Left lung (tissue), 10 donors: ENCODE data around the gene CCDC17. TPM values are rescaled to one million over a fixed set of nuclear protein-coding genes. Genes with fewer than 3 reads are reported as not detected.

Experiments used
- ATAC-seq: fragments of 200-7000 bp; cut with Tn5 transposase; one replicate; pipeline ENCODE4 v1.9.1; 2020; ENCODE audit warnings: moderate library complexity
- DNase-seq, 4 donors: peaks; one replicate each; pipeline ENCODE4 v3.0.0-alpha.2; 2013 to 2020
- H3K27ac ChIP-seq, 2 donors: fragments of 200-600 bp; sonication (generic) in 1 of 2; one replicate each; pipeline versions ENCODE4 v1.5.0 to v1.8.0; 2020 to 2021
- H3K27me3 ChIP-seq, 2 donors: fragments of 200-600 bp; sonication (generic) in 1 of 2; one replicate each; pipeline versions ENCODE4 v1.5.0 to v1.8.0; 2020 to 2021
- H3K36me3 ChIP-seq, 2 donors: fragments of 200-600 bp; sonication (generic) in 1 of 2; one replicate each; pipeline versions ENCODE4 v1.5.0 to v1.8.0; 2020 to 2021
- H3K4me1 ChIP-seq, 2 donors: fragments of 200-600 bp; one replicate each; pipeline ENCODE4 v1.8.0; 2021
- H3K4me3 ChIP-seq, 2 donors: fragments of 200-600 bp; sonication (generic) in 1 of 2; one replicate each; pipeline versions ENCODE4 v1.5.0 to v1.8.0; 2020 to 2021; ENCODE audit warnings: mild to moderate bottlenecking in 1 of 2
- H3K9me3 ChIP-seq, 2 donors: fragments of 200-600 bp; sonication (generic) in 1 of 2; one replicate each; pipeline versions ENCODE4 v1.5.0 to v1.8.0; 2020 to 2021
- CTCF ChIP-seq, 2 donors: fragments of 200-600 bp; sonication (generic) in 1 of 2; IDR thresholded peaks; one replicate each; pipeline versions ENCODE4 v1.5.0 to v1.8.0; 2021; ENCODE audit warnings: antibody characterized with exemption in 2 of 2
- intact Hi-C, 2 donors: fragments of 100-400 bp; cut with DNase I; formaldehyde crosslinking; loops; one replicate each; pipeline versions ENCODE4 v1.11.2 to v1.14.2; 2022
- polyA plus RNA-seq, 6 donors: library from polyadenylated mRNA; unstranded; fragments of 120-200 nt; gene quantifications; one replicate each; pipeline ENCODE4 v1.2.1, GENCODE V29; 2013; ENCODE audit not compliant: insufficient read length in 6 of 6
- total RNA-seq, 2 donors: library from RNA; stranded (reverse); fragmentation: NEBNext Ultra II Directional; extraction: Animal tissue kit (Norgen Biotek cat#: 25700); gene quantifications; one replicate each; pipeline ENCODE4 v1.2.1, GENCODE V29; 2021
- donor health status: DM: no; HTN: yes; CAD: no.
- donor health status: DM: no; HTN: no; CAD: no.

CCDC17 gene
- total and polyA plus RNA-seq, 8 donors, result 0.70 to 16.2 (median 6.1) TPM

- Histone ChIP-seq H3K9me3 (no peaks in the 10 kb centered on the region), H3K4me1 (peaks cover 0 to 6% of the 10 kb centered on the region in 2 donors), H3K27ac (no peak overlapping the region), H3K36me3 (peaks cover 0 to 29% of the 10 kb centered on the region in 2 donors), H3K27me3 (no peaks in the 10 kb centered on the region), H3K4me3 (no peak overlapping the region)
- DNase-seq (no peak), ATAC-seq (no peak)
- no peak for TF ChIP-seq CTCF (IDR thresholded peaks at IDR 0.05)
- intact Hi-C loops, result loop anchor here in 1 of 2 donors (10.0 kb wide), 1 partner anchor 209 kb away; no protein-coding TSS in a partner anchor
Observed at GRCh38 chr1:45573231-45573804, 50.5 kb downstream of the CCDC17 start.

- Histone ChIP-seq H3K4me3 (no peak overlapping the region), H3K9me3 (no peaks in the 10 kb centered on the region), H3K4me1 (peaks cover 0 to 4% of the 10 kb centered on the region in 2 donors), H3K27ac (no peak overlapping the region), H3K27me3 (no peaks in the 10 kb centered on the region), H3K36me3 (peaks cover 3 to 56% of the 10 kb centered on the region in 2 donors)
- ATAC-seq (no peak), DNase-seq (no peak)
- intact Hi-C loops, result loop anchor here in 1 of 2 donors (10.0 kb wide), 1 partner anchor 206 kb away; no protein-coding TSS in a partner anchor
- no peak for TF ChIP-seq CTCF (IDR thresholded peaks at IDR 0.05)
Observed at GRCh38 chr1:45570631-45571030, 53.2 kb downstream of the CCDC17 start.

Other genes starting within 250 kb of the CCDC17 start
- 1 to 10 TPM; 4.3 to 5.9 TPM for gene TESK2, start 132.9 kb downstream of the CCDC17 start, total RNA-seq
- gene TESK2, start 132.9 kb downstream of the CCDC17 start, polyA plus RNA-seq, result 10 to 100 TPM in 3 of 6 donors, 1 to 10 TPM in 3; 8.5 to 12.5 (median 10.2) TPM
- 1 to 10 TPM in 1 of 2 donors, under 1 TPM in 1; 0.50 to 2.0 TPM for gene CCDC163, start 124.0 kb downstream of the CCDC17 start, total RNA-seq
- gene CCDC163, start 124.0 kb downstream of the CCDC17 start, polyA plus RNA-seq, result 1 to 10 TPM; 1.7 to 6.4 (median 4.0) TPM
- 1 to 10 TPM; 5.8 to 5.9 TPM for gene MMACHC, start 123.8 kb downstream of the CCDC17 start, total RNA-seq
- gene MMACHC, start 123.8 kb downstream of the CCDC17 start, polyA plus RNA-seq, result 10 to 100 TPM in 4 of 6 donors, 1 to 10 TPM in 2; 8.7 to 12.7 (median 11.5) TPM
- 100 to 1,000 TPM; 427 to 579 TPM for gene PRDX1, start 102.2 kb downstream of the CCDC17 start, total RNA-seq
- 100 to 1,000 TPM; 190 to 270 (median 229) TPM for gene PRDX1, start 102.2 kb downstream of the CCDC17 start, polyA plus RNA-seq
- 100 to 1,000 TPM; 183 to 258 TPM for gene AKR1A1, start 73.2 kb downstream of the CCDC17 start, total RNA-seq
- gene AKR1A1, start 73.2 kb downstream of the CCDC17 start, polyA plus RNA-seq, result 100 to 1,000 TPM; 134 to 161 (median 144) TPM
- gene NASP, start 40.0 kb downstream of the CCDC17 start, total RNA-seq, result 10 to 100 TPM; 57.6 to 71.6 TPM
- gene NASP, start 40.0 kb downstream of the CCDC17 start, polyA plus RNA-seq, result 100 to 1,000 TPM; 309 to 407 (median 355) TPM
- gene GPBP1L1, start 62.5 kb upstream of the CCDC17 start, total RNA-seq, result 100 to 1,000 TPM in 1 of 2 donors, 10 to 100 TPM in 1; 94.9 to 113 TPM
- 100 to 1,000 TPM; 104 to 132 (median 111) TPM for gene GPBP1L1, start 62.5 kb upstream of the CCDC17 start, polyA plus RNA-seq
- 10 to 100 TPM; 17.6 to 19.9 TPM for gene TMEM69, start 64.1 kb upstream of the CCDC17 start, total RNA-seq
- 10 to 100 TPM; 40.5 to 57.0 (median 45.4) TPM for gene TMEM69, start 64.1 kb upstream of the CCDC17 start, polyA plus RNA-seq
- 10 to 100 TPM; 13.0 to 17.2 TPM for gene IPP, start 126.6 kb upstream of the CCDC17 start, total RNA-seq
- 10 to 100 TPM; 21.1 to 23.4 (median 22.8) TPM for gene IPP, start 126.6 kb upstream of the CCDC17 start, polyA plus RNA-seq
- 10 to 100 TPM; 27.3 to 29.9 TPM for gene MAST2, start 179.6 kb upstream of the CCDC17 start, total RNA-seq
- 10 to 100 TPM; 58.1 to 74.4 (median 66.2) TPM for gene MAST2, start 179.6 kb upstream of the CCDC17 start, polyA plus RNA-seq